SKM-1 (cell line): ENCODE results near the gene COX8C.
"Not testable (repeated sequence)": the region's sequence is repeated elsewhere in the genome, so short reads cannot be mapped to it uniquely, and the experiment has no call there.

ENCODE experiments used
- DNase-seq: peaks from one replicate; lab custom pipeline; 2025; ENCODE audit not compliant: unreplicated experiment; lab: John Stamatoyannopoulos, UW

The COX8C gene

DNA sequence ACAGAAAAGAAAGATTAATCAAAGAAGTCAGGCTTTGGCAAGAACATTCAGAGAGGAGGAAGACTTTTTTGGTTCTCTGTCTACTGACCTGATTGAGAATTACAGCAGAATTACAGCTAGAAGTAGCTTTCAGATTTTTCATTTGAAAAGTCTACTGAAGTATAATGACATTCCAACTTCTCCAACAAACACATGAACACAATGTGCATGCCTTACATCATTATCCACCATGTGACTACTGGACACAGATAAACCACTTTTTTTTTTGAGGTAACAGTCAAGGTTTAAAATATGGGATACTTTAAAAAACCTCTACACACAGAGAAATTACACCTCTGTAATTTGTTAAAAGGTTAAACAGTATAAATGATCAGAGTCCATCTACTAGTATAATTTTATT lies 26.5 kb upstream of the COX8C start:
- DNase-seq, result no peak

DNA sequence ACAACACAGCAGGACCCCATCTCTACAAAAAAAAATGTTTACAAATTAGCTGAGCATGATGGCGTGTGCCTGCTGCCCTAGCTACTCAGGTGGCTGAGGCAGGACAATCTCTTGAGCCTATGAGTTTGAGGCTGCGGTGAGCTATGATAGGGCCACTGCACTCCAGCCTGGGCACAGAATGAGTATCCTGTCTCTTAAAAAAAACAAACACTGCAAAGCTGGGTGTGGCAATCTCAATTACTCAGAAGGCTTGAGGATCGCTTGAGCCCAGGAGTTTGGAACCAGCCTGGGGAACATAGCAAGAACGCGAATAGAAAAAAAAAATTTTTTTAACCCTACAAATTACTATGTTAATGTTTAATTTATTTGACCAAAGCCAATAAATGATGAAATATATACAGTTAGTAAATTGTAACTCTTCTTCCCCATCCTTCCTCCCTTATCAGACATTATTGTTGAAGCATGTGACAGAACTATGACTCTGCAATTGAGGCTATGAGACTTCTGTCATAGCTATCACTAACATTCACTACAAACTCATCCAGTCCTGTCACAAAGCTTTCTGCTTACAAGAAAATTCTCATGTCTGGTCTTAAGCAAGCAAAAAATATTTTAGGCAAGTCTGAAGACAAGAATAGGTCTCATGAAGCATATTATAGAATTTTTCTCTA lies 23.9 kb upstream of the COX8C start:
- no peak for DNase-seq

DNA sequence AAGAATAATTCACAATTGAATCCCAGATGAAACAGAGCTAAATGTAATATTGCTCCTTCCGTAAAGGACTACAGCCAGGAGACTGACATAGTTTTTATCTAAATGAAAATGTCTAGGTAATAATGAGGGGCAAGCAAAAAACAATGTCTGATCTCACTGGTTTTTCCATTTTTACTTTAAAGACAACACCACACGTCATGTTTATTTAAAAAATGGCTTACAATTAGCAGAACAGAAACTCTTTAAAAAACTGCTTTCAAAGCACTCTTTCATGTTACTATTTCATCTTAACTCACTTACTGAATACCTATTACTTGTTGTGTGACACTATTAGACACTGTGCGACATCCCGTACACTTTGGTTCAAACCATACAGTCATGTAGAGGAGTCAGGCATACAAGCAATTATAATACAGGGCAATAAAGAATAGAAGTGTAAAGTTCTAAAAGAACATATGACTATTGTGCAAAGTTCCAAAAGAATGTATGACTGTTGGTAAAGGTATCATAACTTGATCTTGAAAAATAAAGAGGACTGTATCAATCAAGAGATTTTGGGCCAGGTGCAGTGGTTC lies 23.3 kb upstream of the COX8C start:
- no peak for DNase-seq

DNA sequence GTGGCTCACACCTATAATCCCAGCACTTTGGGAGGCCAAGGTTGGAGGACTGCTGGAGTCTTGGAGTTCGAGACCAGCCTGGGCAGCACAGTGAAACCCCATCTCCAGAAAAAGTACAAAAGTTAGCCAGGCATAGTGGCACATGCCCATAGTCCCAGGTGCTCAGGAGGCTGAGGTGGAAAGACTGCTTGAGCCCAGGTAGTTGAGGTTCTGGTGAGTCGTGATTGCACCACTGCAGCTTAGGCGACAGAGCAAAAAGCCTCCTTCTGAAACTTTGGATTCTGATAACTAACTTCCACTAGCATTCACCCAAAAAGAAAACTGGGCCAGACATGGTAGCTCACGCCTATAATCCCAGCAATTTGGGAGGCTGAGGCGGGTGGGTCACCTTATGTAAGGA lies 20.8 kb upstream of the COX8C start:
- no peak for DNase-seq

DNA sequence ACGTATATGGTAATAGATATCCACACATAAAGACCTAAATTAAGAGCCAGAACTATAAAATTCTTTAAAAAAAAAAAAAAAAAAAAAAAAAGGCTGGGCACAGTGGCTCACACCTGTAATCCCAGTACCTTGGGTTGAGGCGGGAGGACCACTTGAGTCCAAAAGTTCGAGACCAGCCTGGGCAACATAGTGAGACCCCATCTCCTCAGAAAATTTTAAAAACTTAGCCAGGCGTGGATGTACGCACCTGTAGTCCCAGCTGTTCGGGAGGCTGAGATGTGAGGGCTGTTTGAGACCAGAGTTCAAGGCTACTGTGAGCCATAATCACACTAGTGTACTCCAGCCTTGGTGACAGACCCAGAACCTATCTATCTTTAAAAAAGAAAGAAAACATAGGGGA lies 18.4 kb upstream of the COX8C start:
- no peak for DNase-seq

DNA sequence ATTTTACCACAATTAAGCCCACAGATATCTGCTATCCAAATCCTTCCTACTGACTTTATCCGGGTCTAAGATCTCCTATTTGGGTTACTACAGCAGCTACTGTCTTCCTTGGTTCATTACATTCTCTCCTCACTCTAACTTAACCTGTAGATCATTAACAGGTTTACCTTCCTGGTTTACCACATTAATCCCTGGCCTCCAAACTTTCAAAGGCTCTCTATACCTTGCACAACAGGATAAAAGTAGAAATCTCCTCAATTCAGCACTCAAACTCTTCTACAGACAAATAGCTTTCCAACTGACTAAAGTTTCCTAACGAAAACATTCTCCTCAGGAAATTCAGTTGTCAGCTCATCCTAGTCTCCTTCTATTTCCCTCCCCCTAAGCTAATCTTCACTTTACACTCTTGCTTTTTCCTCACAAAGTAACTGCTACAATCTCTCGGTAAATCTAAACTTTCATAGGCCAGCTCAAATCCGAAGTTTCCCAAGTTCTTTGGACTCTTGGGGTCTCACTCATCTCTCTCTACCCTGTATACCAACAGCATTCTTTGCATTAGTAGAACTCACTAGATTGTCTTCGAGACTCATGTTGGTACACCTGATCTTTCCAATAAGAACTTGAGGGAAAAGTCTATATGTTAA lies 16.9 kb upstream of the COX8C start:
- no peak for DNase-seq

DNA sequence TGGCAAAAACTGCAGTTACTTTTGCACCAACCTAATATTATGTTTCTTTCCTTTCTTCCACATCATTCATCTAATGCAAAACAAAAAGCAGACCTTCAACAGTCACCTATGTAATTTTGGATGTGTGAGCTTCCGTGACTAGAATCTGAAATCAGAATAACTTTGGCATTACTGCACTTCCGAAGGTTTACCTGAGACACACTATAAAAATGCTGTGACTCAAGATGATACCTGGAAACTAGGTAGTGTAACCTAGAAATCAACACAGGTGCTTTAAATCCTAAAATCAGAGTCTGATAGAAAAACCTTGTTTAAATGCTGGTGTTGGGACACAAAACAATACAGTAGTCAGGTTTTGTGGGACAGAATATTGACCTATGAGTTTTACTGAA lies 16.4 kb upstream of the COX8C start:
- no peak for DNase-seq

DNA sequence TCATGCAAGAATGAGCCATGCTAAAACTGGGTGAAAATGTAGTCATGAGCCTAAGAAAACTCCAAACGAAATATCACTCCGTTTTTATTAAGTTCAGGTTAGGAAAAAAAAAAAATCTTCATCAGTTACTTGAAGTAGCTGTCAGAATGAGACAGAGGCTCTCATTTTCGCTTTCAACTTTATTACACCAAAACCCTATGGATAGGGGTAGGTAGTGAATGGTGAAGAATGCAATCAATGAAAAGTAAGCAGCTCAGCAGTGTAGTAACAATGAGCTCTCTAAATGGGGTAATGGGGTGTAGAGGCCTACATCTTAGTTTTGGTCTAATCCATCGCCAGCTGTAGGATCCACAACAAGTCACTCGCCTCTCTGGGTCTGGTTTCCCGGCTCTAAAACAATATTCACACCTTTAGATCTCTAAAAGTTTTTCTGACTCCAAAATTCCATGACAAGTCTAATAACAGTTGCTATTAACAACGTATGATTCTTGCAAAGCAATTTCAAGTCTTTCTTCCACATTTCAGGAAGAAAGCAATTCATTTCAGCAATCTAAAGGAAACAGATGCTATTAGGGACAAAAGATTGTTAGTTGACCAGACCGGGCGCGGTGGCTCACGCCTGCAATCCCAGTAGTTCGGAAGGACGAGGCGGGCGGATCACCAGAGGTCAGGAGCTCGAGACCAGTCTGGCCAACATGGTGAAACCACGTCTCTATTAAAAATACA lies 15.8 kb upstream of the COX8C start:
- no peak for DNase-seq

DNA sequence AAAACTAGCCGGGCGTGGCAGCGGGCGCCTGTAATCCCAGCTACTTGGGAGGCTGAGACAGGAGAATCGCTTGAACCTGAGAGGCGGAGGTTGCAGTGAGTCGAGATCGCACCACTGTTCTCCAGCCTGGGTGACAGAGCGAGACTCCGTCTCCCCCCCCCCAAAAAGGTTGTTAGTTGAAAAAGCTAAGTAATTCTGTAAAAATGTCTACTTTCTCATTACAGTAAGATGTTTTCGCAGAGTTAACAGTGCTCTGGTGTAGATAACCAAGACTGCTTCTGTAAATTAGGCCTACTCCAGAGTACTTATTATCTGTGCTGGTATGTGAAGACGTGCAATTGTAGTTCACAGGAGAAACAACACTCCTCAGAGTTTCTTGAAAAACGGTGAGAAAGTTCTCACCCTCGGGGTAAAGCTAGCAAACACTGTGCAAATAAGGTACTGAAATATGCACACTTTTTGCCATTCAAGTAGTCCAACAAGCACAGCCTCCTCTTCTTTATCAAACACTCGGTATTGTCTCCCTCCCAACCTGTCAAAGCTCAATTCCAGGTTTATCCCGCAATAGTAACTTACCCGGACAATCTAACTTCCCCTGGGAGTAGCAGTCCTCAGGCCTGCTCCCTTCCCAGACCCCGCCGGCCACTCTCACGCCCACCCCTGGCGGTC lies 15.1 kb upstream of the COX8C start:
- no peak for DNase-seq

DNA sequence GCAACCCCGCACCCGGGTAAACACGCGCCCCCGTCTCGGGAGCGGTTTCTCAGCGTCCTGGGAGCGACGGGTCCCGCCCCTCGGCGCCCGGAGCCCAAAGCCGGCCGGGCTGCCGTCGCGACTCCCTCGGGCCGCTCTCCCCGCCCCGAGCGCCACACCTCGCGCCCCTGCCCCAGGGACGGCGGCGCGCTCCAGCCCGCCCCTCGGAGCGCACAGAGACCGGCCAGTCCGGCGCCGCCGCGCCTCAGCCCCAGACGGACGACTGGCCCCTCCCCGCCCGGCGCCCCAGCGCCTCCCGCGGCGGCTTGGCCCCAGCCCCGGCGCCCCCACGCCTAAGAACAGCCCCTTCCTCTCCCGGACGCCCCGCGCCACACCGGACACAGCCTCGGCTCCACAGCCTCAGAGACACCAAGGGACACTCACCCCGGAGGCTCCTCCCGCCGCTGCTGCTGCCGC lies 14.6 kb upstream of the COX8C start:
- DNase-seq, result no peak

DNA sequence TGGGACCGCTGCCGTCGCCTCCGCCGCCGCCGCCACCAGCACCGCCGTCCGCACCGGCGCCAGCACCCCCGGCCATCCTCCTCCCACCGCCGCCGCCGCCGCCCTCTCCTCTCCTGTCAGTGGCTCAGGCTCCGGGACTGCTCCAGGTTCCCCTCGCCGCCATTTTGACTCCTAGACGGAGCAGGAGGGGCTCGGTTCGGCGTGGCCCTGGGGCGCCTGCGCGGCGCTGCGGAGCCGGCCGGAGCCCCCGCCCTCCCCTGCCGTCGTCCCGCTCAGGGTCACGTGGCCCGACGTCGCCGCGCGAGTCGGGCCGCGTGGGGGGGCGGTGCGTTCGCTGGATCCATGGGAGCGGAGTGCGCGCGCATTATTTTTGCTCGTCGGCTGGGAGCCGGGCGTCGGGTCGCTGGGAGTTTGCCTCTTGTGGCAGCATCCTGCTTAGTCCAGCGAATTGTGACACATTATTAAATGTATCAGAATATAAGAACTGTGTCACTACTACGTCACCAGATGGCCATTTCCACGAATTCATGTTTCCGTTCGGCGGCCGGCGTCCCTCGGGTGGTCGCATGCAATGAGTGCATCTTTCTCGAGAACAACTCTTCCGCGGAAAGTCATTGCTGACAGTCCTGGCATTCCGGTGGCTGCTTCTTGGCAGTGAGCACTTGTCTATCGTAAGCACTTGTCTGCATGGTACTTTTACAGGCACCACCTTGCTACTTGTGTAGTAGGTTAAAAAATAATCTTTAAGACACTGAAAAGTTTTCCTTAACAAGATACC lies 13.9 kb upstream of the COX8C start, which contains the start of gene BTBD7:
Gene BTBD7, minus strand, starts transcription at position 184 of the 778 bp plus-strand sequence. CDS start 36,985 bp downstream, outside the sequence.
- peak; percentile 54 for DNase-seq

DNA sequence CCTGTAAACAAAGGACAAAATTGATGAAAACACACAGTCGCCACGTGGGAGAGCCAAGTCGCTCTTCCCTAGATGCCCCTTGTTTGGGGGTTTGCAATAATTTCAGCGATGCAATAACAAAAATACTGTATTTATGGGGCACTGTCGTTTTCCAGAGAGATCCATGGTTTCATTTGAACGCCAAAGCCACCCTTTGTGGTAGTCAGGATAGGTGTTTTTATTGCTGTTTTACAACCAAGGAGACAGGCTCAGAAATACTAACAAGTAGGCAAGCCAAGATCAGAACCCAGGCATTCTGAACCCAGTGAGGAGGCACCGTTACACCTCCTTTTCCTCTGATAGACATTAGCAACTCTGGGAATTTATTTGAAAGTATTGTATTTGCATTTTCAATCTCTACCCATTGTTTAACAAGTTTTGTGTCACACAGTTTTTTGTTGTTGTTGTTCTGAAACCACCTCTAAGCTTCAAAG lies 13.3 kb upstream of the COX8C start:
- DNase-seq, result no peak

DNA sequence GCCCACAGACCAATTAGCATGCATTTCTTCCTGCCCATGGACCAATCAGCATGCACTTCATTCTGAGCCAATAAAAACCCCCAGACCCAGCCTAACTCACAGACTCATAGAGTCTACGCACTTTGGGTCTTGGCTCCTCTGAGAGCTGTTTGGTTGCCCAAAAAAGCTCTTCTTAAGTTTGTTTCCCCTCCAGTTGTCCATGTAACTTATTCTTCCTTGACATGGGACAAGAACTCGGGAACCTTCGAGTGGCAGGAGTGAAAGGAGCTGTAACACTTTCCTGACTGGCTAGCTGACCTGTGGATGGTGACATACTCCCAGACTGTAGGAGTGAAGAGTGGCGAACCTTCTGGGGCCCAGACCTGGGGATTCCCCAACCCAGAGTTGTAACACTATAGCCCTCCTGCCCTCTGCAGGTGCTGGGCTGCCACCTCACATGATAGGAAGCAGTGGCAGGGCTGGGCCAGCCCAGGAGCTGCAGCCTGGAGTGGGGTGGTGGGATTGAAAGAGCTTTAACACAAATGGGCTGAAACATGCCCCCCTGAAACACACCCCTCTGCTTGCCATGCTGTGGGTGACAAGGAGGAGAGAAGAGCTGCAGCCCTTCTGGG lies 9.7 kb upstream of the COX8C start:
- no peak for DNase-seq

DNA sequence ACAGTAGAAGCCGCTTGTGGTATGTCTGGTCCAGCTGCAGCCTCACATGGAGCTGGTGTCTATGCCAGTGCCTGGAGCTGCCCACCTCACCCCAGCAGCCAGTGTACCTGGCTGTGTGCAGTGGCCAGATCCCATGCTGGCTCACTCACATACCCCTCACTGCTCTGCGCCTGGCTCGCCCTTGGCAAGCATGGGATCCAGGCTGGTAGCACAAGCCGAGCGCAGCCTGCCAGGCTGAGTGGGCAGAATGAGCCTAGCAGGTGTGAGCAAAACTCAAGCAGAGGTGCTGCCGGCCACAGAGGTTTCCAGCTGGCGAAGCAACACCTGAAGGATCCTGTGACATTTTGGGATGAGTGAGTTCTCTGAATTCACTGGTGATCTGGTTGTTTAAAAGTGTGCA lies 9.1 kb upstream of the COX8C start:
- DNase-seq, result no peak

DNA sequence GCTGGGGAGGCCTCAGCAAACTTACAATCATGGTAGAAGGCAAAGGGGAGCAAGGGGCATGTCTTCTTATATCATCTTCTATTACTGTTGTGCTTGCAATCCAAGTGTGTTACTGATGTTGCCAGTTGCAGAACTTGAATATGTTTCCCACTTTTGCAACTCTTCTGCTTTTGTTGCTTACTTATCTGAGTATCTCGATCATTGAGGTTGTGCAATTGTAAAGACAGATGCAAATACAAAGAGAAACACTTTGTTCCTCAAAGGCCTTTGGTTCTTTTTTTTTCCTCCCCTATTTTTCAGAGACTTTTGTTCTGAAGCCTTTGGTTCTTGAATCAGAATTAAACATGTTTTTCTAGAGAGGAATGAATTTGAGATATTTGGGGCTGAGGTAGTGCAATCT lies 3.7 kb upstream of the COX8C start:
- DNase-seq, result peak; percentile 8

DNA sequence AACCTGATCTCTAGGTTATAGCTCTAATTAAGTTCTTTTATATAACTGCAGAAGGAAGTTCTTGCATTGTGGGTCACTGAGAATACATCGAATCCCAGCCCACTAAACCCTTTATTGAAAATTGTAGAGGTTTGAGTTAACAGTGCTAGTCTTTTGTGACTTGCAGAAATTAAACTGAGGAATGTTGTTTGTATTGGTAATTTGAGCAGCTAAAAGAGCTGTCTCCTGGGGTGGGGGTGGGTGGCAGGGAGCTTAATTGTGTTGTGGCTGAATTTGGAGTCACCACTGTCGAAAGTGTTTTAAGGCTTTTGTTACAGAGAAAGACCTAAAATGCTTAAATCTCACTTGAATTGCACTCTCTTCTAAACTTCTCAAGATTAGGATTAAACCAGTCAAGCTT lies 3.2 kb upstream of the COX8C start:
- no peak for DNase-seq

DNA sequence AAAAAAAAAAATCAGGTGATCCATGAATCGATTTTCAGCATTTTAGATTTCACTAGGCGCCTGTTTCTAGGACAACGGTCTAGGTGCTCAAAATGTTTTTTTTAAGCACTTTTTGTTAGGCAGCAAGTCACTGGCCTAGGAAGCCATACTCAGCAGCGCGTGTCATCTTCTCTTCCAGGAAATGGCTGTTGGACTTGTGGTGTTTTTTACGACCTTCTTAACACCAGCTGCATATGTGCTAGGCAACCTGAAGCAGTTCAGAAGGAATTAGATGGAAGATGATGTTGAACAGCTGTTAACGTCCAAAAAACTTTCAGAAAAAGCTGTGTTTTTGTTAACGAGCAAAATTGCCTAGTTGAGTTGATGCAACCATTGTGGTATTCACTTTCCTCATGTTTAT lies 868 bp downstream of the COX8C start:
- no peak for DNase-seq

DNA sequence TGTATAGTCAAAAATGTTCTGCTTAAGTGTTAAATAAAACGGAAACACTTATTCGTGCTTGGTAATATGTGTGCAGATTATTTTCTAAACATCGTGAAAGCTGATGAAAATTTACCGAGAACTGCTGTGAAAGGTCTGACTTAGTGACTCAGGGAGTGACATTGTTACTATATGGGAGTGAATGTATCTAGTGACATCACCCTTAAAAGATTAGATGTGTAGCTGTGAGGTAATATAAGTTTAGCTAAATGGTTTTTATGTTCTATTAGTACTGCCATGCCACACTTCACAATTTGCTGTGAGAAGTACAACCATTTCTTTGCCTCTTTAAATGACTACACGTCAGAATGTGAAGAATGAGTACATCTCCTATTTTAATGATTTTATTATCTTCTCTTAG lies 1.3 kb downstream of the COX8C start:
- DNase-seq, result no peak

DNA sequence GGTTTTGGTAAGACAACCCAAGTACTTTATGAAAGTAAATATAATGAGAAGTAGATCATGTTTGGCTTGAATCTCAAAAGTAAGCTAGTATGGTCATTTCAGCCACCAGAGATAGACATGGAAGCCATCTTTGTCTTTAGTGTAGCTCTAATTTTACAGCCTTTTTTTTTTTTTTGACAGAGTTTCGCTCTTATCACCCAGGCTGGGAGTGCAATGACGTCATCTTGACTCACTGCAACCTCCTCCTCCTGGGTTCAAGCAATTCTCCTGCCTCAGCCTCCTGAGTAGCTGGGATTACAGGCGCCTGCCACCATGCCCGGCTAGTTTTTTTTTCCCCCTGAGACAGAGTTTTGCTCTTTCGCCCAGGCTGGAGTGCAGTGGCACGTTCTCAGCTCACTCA lies 7.9 kb downstream of the COX8C start:
- not testable (repeated sequence) for DNase-seq
